B cell (primary cell): ENCODE results near the gene DNAJC15. TPM values are rescaled to one million over a fixed set of nuclear protein-coding genes. Genes with fewer than 3 reads are reported as not detected.

Source experiments
- ATAC-seq: fragments of 200-7000 bp; cut with Tn5 transposase; one replicate; pipeline ENCODE4 v1.10.0; 2021; ENCODE audit warnings: low read depth, mild to moderate bottlenecking, moderate number of reproducible peaks, moderate library complexity
- CTCF ChIA-PET: fragments of 350-600 bp; sonication (Branson Sonifier 250); formaldehyde crosslinking; loops from one replicate; lab custom pipeline; 2021; ENCODE audit warnings: antibody characterized with exemption, inconsistent platforms; lab: Charles Lee
- POLR2A ChIA-PET: fragments of 350-600 bp; sonication (Branson Sonifier 250); formaldehyde crosslinking; loops from one replicate; lab custom pipeline; 2021; ENCODE audit warnings: antibody characterized with exemption; lab: Charles Lee
- DNase-seq: peaks from one replicate; pipeline ENCODE4 v3.0.0; 2013
- H2AFZ ChIP-seq: 2 replicates; pipeline ENCODE4 v1.6.1; 2012; ENCODE audit warnings: mild to moderate bottlenecking, low read depth, low read length; ENCODE audit not compliant: insufficient read depth, poor library complexity, severe bottlenecking
- H3K27ac ChIP-seq, 2 donors: 1 replicate in 1 of 2; 2 replicates in 1 of 2; pipeline ENCODE4 v1.5.1; 2012 to 2013; ENCODE audit warnings: low read length in 2 of 2, mild to moderate bottlenecking in 2 of 2, moderate library complexity in 1 of 2
- H3K27me3 ChIP-seq, 4 experiments: fragments of 200-600 bp in 1 of 4; sonication (generic) in 1 of 4; replicated peaks in 1 of 4; 1 replicate in 2 of 4; 2 replicates in 2 of 4; pipeline versions ENCODE4 v1.6.1 to v1.7.0; 2013 to 2016; ENCODE audit warnings: low read length in 3 of 4, mild to moderate bottlenecking in 2 of 4, mixed read lengths in 1 of 4, moderate library complexity in 1 of 4; ENCODE audit not compliant: insufficient read depth in 4 of 4, control insufficient read depth in 3 of 4; ENCODE audit errors: control extremely low read depth in 1 of 4
- H3K36me3 ChIP-seq, 2 experiments: replicated peaks in 1 of 2; 1 replicate in 1 of 2; 2 replicates in 1 of 2; pipeline versions ENCODE4 v1.6.1 to v1.7.1; 2013; ENCODE audit warnings: low read length in 1 of 2; ENCODE audit not compliant: insufficient read depth in 2 of 2, control insufficient read depth in 1 of 2; ENCODE audit errors: control extremely low read depth in 1 of 2, extremely low read depth in 1 of 2
- H3K4me1 ChIP-seq, 2 donors: fragments of 200-600 bp in 1 of 2; sonication (generic) in 1 of 2; 1 replicate in 1 of 2; 2 replicates in 1 of 2; pipeline versions ENCODE4 v1.5.1 to v1.6.1; 2013 to 2017; ENCODE audit warnings: low read length in 2 of 2; ENCODE audit not compliant: control insufficient read depth in 2 of 2, insufficient read depth in 2 of 2
- H3K4me2 ChIP-seq: replicated peaks from 2 replicates; pipeline ENCODE3; 2012; ENCODE audit warnings: mild to moderate bottlenecking, low read depth, low read length; ENCODE audit not compliant: poor library complexity, severe bottlenecking
- H3K4me3 ChIP-seq, 5 experiments: fragments of 200-600 bp in 1 of 5; sonication (generic) in 1 of 5; 1 replicate in 3 of 5; 2 replicates in 2 of 5; pipeline versions ENCODE4 v1.5.1 to v1.7.0; 2011 to 2016; ENCODE audit warnings: low read length in 4 of 5, mild to moderate bottlenecking in 4 of 5, low read depth in 2 of 5, control low read depth in 1 of 5, moderate library complexity in 1 of 5; ENCODE audit not compliant: insufficient read depth in 1 of 5; ENCODE audit errors: control extremely low read depth in 1 of 5, extremely low read depth in 1 of 5
- H3K79me2 ChIP-seq: fragments of 200-600 bp; sonication (generic); one replicate; pipeline ENCODE4 v1.6.0; 2016; ENCODE audit warnings: low read length; ENCODE audit not compliant: control insufficient read depth, insufficient read depth
- H3K9ac ChIP-seq: fragments of 200-600 bp; sonication (generic); 2 replicates; pipeline ENCODE4 v1.6.1; 2017; ENCODE audit warnings: mild to moderate bottlenecking, low read length, moderate library complexity
- H3K9me3 ChIP-seq, 3 donors: one replicate each; pipeline versions ENCODE4 v1.6.1 to v1.7.1; 2013; ENCODE audit warnings: low read length in 2 of 3; ENCODE audit not compliant: control insufficient read depth in 2 of 3, insufficient read depth in 1 of 3; ENCODE audit errors: control extremely low read depth in 1 of 3
- H4K20me1 ChIP-seq: 2 replicates; pipeline ENCODE4 v1.6.0; 2012; ENCODE audit warnings: mild to moderate bottlenecking, low read length; ENCODE audit not compliant: insufficient read depth, control insufficient read depth, poor library complexity, severe bottlenecking
- H3K27ac Mint-ChIP-seq: one replicate; pipeline ENCODE4 v1.8.0; 2021; ENCODE audit warnings: mixed read lengths
- H3K27me3 Mint-ChIP-seq: one replicate; pipeline ENCODE4 v1.8.0; 2021; ENCODE audit warnings: mixed read lengths
- H3K4me1 Mint-ChIP-seq: one replicate; pipeline ENCODE4 v1.8.0; 2021; ENCODE audit warnings: mixed read lengths
- H3K4me3 Mint-ChIP-seq: one replicate; pipeline ENCODE4 v1.8.0; 2021; ENCODE audit warnings: mixed read lengths
- H3K9me3 Mint-ChIP-seq: one replicate; pipeline ENCODE4 v1.8.0; 2022; ENCODE audit warnings: mixed read lengths; ENCODE audit not compliant: insufficient read depth
- CTCF ChIP-seq: fragments of 200-600 bp; IDR thresholded peaks from one replicate; pipeline ENCODE4 v1.8.0; 2022; ENCODE audit warnings: antibody characterized with exemption, mild to moderate bottlenecking
- EZH2 ChIP-seq: IDR thresholded peaks from 2 replicates; pipeline ENCODE4 v1.6.1; 2012; ENCODE audit warnings: borderline replicate concordance, low read depth, mild to moderate bottlenecking, moderate library complexity, low read length; ENCODE audit not compliant: insufficient read depth, poor library complexity, severe bottlenecking
- WGBS: methylation state at CpG from one replicate; pipeline ENCODE4 v1.1.5; 2013; ENCODE audit warnings: missing lambda C conversion rate; ENCODE audit not compliant: insufficient coverage; 5-methylcytosine and 5-hydroxymethylcytosine counted together
- intact Hi-C: fragments of 100-400 bp; cut with micrococcal nuclease; formaldehyde crosslinking; loops from one replicate; pipeline ENCODE4 v1.10.0; 2022
- polyA plus RNA-seq: library from polyadenylated mRNA; depleted of rRNA; stranded (reverse); fragments of >200 nt; gene quantifications from 2 replicates; pipeline ENCODE4 v1.2.3, GENCODE V29; 2012
- total RNA-seq, 2 donors: library from RNA; stranded (reverse); fragments of 120-200 nt in 1 of 2; gene quantifications; 1 replicate in 1 of 2; 2 replicates in 1 of 2; pipeline versions ENCODE4 v1.2.3 to v1.2.4, GENCODE V29; 2013 to 2022

Gene DNAJC15
- total and polyA plus RNA-seq, 2 donors (not counting 1 experiment from before 2014, with no cell fraction given), result 11.5 to 15.2 TPM

DNA sequence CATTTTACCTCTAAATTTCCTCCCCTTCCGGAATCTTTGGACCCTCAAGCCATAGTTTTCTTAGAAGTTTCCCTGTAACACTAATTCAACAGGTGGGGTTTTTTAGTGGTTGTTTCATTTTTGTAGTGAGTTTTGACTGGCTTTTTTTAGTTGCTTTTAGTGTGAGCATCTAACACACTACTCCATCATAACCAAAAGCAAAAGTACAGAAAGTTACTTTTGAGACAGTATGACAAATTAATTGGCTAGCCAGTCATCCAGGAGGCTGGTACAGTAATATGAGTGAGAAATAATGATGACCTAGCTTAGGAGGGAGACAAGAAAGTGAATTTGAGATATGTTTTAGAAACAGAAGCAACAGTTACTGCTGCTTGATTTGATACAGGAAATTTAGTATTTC lies 71.5 kb downstream of the DNAJC15 start:
- no peak overlapping the region for H2AFZ ChIP-seq
- H3K9me3 ChIP-seq, result no peaks in the 10 kb centered on the region
- no peak overlapping the region for H3K27ac Mint-ChIP-seq
- no peak for DNase-seq
- H3K9ac ChIP-seq, result no peak overlapping the region
- no peak overlapping the region for H3K4me3 Mint-ChIP-seq
- H3K79me2 ChIP-seq, result peaks cover 30% of the 10 kb centered on the region
- H3K4me2 ChIP-seq, result no peak overlapping the region
- no peaks in the 10 kb centered on the region for H3K27me3 Mint-ChIP-seq
- H3K9me3 Mint-ChIP-seq, result no peaks in the 10 kb centered on the region
- intact Hi-C loops, result no loop called here
- CTCF ChIA-PET, result interaction anchor here (1.0 to 5.4 kb wide), 3 partner anchors 10 to 125 kb away, joined by 3 to 41 read pairs (median 3); no protein-coding TSS in a partner anchor
- peaks cover 0 to 5% of the 10 kb centered on the region in 2 experiments for H3K36me3 ChIP-seq
- H3K27me3 ChIP-seq, result no peaks in the 10 kb centered on the region
- POLR2A ChIA-PET, result no interaction called here
- no peak overlapping the region for H3K27ac ChIP-seq
- no peak for ATAC-seq
- no peaks in the 10 kb centered on the region for H4K20me1 ChIP-seq
- no peak overlapping the region for H3K4me3 ChIP-seq
- H3K4me1 ChIP-seq, result no peaks in the 10 kb centered on the region
- no peak for TF ChIP-seq EZH2
- no peak for TF ChIP-seq CTCF
- WGBS, result no CpG with 5 or more reads among the region's 1 CpG
- peaks cover 11% of the 10 kb centered on the region for H3K4me1 Mint-ChIP-seq

- Mint-ChIP-seq H3K27me3 (no peaks in the 10 kb centered on the region), H3K27ac (no peak overlapping the region), H3K4me3 (no peak overlapping the region), H3K4me1 (peaks cover 16% of the 10 kb centered on the region), H3K9me3 (peaks cover 5% of the 10 kb centered on the region)
- H3K4me1 ChIP-seq, result no peaks in the 10 kb centered on the region
- intact Hi-C loops, result no loop called here
- no peak overlapping the region for H3K4me2 ChIP-seq
- peaks cover 6% of the 10 kb centered on the region for H4K20me1 ChIP-seq
- H3K79me2 ChIP-seq, result peaks cover 41% of the 10 kb centered on the region
- ChIA-PET POLR2A (no interaction called here), CTCF (interaction anchor here (0.7 to 5.4 kb wide), 6 partner anchors 10 to 127 kb away, joined by 3 to 41 read pairs (median 3); partner anchors contain the start of gene EPSTI1)
- H2AFZ ChIP-seq, result no peak overlapping the region
- TF ChIP-seq CTCF (no peak), EZH2 (no peak)
- H3K9me3 ChIP-seq, result peaks cover 1 to 2% (median 2%) of the 10 kb centered on the region in 3 donors
- no peak overlapping the region for H3K27ac ChIP-seq
- WGBS, result no CpG with 5 or more reads among the region's 2 CpGs
- ATAC-seq, result no peak
- H3K4me3 ChIP-seq, result no peak overlapping the region
- no peak for DNase-seq
- no peaks in the 10 kb centered on the region for H3K27me3 ChIP-seq
- H3K36me3 ChIP-seq, result peaks cover 0 to 5% of the 10 kb centered on the region in 2 experiments
- no peak overlapping the region for H3K9ac ChIP-seq
Observed at GRCh38 chr13:43095771-43096719, 72.7 kb downstream of the DNAJC15 start.
